HG03280 (cell line): ENCODE data around the gene PUS7.

Experiments used
- ATAC-seq: cut with Tn5 transposase; IDR thresholded peaks from one replicate; pipeline ENCODE4 v1.9.1; 2021; ENCODE audit warnings: mild to moderate bottlenecking, moderate library complexity; ENCODE audit not compliant: unreplicated experiment

Gene PUS7

GRCh38 chr7:105502173-105502572, 19.9 kb downstream of the PUS7 start:
- ATAC-seq, result no peak

GRCh38 chr7:105497016-105497415, 25.1 kb downstream of the PUS7 start:
- ATAC-seq, result no peak

GRCh38 chr7:105496521-105496920, 25.6 kb downstream of the PUS7 start:
- ATAC-seq, result no peak

GRCh38 chr7:105493923-105494315, 28.2 kb downstream of the PUS7 start:
- ATAC-seq, result no peak

GRCh38 chr7:105493196-105493922, 28.7 kb downstream of the PUS7 start:
- no peak for ATAC-seq

- no peak for ATAC-seq
Measured at GRCh38 chr7:105489409-105489808, 32.7 kb downstream of the PUS7 start.

GRCh38 chr7:105487579-105488571, 34.2 kb downstream of the PUS7 start:
- no peak for ATAC-seq

- ATAC-seq, result no peak
Measured at GRCh38 chr7:105480931-105481330, 41.1 kb downstream of the PUS7 start.

GRCh38 chr7:105478606-105479005, 43.5 kb downstream of the PUS7 start:
- no peak for ATAC-seq

- no peak for ATAC-seq
Measured at GRCh38 chr7:105477908-105478307, 44.2 kb downstream of the PUS7 start.

- no peak for ATAC-seq
Measured at GRCh38 chr7:105474045-105474444, 48.0 kb downstream of the PUS7 start.

- ATAC-seq, result no peak
Measured at GRCh38 chr7:105473163-105473562, 48.9 kb downstream of the PUS7 start.

GRCh38 chr7:105470846-105471245, 51.2 kb downstream of the PUS7 start:
- no peak for ATAC-seq

- ATAC-seq, result no peak
Measured at GRCh38 chr7:105470090-105470489, 52.0 kb downstream of the PUS7 start.

- ATAC-seq, result no peak
Measured at GRCh38 chr7:105462765-105463420, 59.2 kb downstream of the PUS7 start.

GRCh38 chr7:105461518-105461917, 60.6 kb downstream of the PUS7 start:
- no peak for ATAC-seq

GRCh38 chr7:105457619-105458225, 64.3 kb downstream of the PUS7 start:
- ATAC-seq, result no peak

- no peak for ATAC-seq
Measured at GRCh38 chr7:105454921-105455320, 67.2 kb downstream of the PUS7 start.

- no peak for ATAC-seq
Measured at GRCh38 chr7:105454095-105454747, 67.8 kb downstream of the PUS7 start.

GRCh38 chr7:105452085-105452484, 70.0 kb downstream of the PUS7 start:
- no peak for ATAC-seq
